HL-60/S4 treated with retinoic acid at 250 ng/mL for 4 days and 3 days (cell line): ENCODE results near the gene ZNF620.
"Not testable (repeated sequence)": the region's sequence is repeated elsewhere in the genome, so short reads cannot be mapped to it uniquely, and the experiment has no call there.

ENCODE experiments used
- in situ Hi-C: fragments of 300-500 bp; cut with MboI; formaldehyde crosslinking; loops from 2 replicates; pipeline ENCODE4 v1.7.0; 2022; ENCODE audit warnings: low sequenced_read_pairs

The ZNF620 gene

DNA sequence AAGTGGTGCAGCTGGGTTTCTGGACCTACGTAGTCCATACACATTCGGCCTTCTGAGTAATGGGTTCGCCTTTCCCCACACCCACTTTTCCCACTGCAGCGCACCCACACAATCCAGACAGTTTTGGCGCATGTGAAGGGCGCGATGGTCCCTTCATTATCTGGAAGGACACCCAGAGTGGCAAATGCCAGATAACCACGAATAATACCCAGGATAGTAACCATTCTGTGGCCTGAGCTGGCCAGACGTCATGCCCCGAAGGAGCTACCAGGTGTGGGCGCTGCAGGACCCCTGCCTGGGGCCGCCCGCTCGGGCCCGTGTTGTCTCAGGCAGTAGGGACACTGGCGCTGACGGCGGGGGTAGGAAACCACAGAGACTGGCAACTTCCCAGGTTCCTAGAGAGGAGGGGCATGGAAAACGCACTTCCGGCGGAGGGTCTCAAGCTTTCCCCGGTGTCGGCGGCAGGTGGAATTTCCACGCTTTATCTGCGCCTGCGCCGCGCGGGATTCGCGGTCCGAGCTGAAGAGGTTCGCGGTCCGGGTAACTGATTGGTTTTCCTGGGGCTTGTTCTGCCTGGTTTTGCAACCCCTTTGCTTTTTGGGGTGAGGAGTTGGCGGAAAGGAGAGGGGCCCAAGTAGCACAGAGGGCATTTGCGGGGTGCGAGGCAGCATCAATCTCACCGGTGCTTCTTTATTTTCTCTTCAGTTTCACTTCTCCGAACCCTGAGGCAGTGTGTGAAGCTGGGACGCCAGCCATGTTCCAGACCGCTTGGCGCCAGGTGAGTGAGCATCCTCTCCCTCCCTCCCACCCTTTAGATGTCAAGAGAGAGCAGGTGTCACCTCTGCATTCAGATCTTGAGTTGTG is at the start of gene ZNF620:
Gene ZNF620, plus strand, starts transcription at position 441 of the 864 bp plus-strand sequence. Its CDS starts 314 bp downstream, at position 755.
- in situ Hi-C loops: no loop called here

DNA sequence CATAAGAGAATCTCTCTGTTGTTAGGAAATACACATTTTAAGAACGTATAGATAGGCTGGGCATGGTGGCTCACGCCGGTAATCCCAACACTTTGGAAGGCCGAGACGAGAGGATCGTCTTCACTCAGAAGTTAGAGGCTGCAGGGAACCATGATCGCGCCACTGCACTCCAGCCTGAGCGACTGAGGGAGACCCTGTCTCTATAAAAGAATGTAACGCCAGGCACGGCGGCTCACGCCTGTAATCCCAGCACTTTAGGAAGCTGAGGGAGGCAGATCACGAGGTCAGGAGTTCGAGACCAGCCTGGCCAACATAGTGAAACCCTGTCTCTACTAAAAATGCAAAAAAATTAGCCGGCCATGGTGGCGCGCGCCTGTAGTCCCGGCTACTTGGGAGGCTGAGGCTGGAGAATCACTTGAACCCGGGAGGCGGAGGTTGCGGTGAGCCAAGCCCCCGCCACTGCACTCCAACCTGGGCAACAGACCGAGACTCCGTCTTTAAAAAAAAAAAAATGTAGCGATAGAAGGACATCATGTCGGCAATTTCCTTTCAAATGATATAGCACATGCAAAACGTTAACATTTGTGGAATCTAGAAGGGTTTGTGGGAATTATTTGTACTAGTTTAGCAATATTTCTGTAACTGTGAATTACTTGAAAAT is 49.4 kb upstream of the ZNF620 start:
- in situ Hi-C loops: no loop called here

DNA sequence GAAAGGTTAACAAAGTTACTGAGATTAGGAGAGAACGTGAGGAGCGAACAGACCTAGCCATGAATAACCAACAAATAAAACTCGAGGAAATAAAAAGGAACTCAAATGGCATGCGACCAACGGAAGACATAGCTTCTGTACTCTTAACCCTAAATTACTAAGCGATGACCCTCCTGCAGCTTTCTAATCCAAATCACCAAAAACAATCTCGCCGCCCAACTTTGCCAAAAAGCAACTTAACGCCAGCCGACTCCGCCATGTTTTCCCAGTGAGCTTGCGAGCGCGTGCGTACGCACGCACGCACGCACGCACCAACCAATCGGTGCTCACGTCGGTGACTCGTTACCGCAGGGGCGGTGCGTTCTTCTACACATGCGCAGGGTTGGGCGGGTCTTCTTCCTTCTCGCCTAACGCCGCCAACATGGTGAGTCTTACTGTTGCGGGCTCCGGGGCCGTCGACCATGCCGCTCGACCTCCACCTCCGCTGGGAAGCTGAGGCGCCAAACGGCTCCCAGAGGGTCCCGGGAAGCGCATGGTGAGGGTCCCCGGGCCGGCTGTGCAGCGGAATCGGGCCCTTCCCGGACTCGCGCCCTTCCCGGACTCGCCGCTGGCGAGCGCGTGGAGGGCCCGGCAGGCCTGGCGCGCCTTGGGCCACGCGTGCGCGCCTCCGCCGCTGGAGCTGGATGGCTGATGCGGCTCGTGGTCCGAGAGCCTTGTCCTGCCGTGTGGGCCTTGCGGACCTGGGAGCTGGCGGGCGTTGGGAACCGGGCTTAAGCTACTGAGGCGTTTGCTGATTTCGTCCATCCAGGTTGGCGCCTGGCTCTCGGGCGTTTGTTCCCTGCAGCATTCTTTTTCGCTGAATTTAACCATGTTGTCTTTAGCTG is 48.7 kb upstream of the ZNF620 start, which contains the start of gene RPL14:
Gene RPL14, plus strand, starts transcription at position 400 of the 884 bp plus-strand sequence. Its CDS starts 133 bp downstream, at position 533.
- in situ Hi-C loops: no loop called here

DNA sequence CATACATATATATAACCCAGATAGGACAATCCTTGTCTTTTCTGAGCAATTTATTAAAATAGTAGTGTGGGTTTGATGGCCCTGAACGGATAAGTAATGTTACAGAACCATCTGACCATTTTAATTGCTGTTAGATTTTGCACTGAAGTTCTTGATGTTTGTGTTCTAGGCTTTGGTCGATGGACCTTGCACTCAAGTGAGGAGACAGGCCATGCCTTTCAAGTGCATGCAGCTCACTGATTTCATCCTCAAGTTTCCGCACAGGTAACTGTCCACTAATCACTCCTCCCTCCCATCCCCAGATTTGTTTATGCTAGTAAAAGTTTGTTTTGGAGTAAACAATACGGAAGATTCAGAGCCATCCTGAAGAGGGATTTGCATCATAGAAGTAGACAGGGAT is 47.4 kb upstream of the ZNF620 start:
- in situ Hi-C loops: no loop called here

DNA sequence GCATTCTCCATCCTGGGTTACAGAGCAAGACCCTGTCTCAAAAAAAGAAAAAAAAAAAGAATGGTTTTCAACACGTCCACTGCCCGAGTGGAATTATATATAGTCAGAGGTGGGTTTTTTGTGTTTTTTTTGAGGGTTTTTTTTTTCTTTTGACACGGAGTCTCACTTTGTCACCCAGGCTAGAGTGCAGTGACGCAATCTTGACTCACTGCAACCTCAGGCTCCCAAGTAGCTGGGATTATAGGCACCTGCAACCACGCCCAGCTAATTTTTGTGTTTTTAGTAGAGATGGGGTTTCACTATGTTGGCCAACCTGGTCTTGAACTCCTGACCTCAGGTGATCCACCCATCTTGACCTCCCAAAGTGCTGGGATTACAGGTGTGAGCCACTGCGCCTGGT is 45.4 kb upstream of the ZNF620 start:
- in situ Hi-C loops: not testable (repeated sequence)

DNA sequence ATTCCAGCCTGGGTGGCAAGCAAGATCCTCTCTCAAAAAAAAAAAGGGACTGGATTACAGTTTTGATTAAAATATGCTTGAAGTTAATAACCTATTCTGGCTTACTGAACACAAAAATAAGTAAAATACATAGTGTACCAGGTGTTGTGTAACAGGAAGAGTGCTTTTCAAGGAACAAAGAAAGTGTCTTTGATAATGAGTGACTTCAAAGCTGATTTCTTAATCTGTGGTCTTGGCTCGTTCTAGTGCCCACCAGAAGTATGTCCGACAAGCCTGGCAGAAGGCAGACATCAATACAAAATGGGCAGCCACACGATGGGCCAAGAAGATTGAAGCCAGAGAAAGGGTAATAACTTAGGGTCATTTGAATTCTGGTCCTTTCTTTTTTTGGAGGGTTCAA is 44.7 kb upstream of the ZNF620 start:
- in situ Hi-C loops: no loop called here

DNA sequence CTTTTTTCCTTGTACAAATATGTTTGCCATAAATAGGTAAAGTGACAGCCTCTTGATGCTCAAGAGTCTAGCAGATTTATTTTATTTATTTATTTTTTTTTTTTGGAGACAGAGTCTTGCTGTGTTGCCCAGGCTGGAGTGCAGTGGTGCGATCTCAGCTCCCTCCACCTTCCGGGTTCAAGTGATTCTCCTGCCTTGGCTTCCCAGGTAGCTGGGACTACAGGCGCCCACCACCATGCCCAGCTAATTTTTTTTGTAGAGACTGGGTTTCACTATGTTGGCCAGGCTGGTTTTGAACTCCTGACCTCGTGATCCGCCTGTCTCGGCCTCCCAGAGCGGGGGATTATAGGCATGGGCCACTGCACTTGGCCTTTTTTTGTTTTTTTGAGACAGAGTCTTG is 43.0 kb upstream of the ZNF620 start:
- in situ Hi-C loops: not testable (repeated sequence)

DNA sequence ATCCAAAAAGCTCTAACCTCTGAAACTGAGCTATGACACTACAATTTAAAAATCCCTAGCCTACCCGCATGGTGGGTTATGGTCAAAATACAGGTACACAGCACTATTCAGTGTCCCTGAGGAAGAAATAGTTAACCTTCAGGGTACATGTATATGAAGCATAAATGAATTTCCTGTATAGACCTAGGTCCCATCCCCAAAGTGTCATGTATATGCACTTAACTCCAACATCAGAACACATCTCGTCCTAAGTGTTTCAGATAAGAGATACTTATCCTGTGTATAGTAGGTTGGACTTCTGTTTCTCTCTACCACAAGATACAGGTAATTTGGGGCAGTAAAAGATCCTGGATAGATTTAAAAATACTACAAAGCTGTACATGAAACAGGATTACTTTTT is 42.3 kb upstream of the ZNF620 start:
- in situ Hi-C loops: no loop called here

DNA sequence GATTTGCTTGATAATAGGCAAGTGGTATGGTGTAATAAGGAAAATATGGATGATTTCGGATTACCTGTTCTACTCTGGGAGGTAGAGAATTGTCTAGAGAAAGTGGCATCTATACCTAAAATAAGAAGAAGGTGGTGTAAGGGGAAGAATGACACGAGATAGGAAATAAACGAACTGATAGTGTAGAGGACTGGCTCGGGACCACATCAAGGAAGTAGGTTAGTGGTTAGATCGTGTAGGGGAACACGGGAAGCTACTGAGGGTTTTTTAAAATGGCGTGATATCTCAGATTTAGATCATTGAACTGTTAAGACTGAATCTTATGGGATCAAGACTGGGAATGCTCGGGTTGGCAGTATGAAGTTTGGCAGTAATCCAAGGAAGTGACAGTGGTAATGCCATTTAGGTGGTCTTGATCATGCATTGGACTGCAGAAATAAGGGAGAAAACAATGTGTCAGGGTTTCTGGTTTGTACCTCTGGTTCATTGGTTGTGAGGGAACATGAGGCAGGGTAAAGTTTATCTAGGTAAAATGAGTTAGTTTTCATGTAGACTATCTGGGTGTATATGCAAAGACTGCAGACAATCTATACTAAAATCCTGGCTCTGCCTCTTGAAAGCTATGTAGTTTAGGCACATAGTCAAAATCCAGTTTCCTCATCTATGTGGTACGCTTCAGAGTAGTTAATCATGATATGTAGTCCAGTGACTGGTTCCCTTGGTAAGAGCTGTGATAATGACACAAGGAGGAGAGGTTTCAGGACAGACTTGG is 41.3 kb upstream of the ZNF620 start:
- in situ Hi-C loops: no loop called here

DNA sequence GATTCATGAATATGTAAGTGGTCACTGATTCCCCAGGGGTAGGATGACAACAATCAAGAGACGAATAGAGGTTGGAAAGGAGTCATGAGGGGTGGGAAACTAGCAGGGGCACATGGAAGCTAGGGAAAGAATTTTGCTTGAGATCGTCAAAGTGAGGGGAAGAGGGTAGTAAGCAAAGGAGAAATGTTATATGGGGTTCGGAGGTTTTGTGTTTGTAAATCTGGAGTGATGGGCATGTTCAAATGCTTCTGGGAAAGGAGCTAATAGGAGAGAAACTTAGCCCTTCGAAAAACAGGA is 40.8 kb upstream of the ZNF620 start:
- in situ Hi-C loops: no loop called here

DNA sequence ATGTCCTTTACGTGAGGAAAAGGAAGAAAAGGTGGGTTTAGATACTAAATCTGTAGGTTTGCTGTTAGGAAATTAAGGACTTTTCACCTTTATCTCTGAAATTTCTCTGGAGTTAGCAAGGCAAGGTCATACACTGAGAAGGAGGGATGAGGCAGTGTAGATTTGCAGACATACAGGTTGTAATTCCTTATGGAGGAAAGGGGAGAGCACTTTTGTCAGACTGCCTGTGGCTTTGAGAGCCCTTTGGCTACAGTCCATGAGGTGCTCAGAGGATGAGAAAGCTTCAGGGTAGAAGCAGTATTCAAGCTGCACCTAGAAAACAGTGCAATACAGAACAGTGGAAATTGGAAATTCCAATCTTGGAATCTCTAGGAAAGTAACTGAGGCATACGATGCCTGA is 40.4 kb upstream of the ZNF620 start:
- in situ Hi-C loops: no loop called here

DNA sequence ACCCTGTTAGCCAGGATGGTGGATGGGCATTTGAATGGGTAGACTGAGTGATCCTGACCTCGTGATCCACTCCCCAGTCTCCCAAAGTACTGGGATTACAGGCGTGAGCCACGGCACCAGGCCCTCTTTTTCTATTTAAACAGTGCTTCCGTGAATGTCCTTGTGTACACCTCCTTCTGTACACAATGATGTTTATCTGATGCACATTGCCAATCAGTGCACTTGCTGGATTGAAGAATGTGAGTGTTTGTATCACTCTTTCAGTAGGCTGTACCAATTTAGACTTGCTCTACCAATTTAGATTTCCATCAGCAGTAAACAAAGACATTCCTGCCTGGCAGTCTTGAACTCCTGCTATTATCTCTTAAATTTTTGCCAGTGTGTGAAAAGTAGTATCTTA is 37.8 kb upstream of the ZNF620 start:
- in situ Hi-C loops: no loop called here

DNA sequence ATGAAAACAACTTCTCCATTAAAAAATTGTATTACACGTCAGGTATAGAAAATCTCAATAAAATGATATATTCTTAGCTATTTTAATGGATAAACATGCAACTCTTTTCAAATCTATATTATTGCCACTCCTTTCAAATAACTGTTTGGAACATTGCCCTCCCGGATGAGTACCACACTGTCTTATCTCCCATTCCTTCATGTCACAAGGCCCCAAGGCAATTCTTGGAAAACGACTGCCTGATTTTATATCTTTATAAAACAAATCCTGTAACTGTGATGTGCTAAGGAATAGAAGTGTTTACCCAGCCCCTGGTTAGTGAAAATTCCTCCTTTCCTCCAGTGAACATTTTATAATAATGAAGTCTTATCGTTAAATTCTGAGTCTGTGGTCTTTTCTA is 35.1 kb upstream of the ZNF620 start:
- in situ Hi-C loops: no loop called here

DNA sequence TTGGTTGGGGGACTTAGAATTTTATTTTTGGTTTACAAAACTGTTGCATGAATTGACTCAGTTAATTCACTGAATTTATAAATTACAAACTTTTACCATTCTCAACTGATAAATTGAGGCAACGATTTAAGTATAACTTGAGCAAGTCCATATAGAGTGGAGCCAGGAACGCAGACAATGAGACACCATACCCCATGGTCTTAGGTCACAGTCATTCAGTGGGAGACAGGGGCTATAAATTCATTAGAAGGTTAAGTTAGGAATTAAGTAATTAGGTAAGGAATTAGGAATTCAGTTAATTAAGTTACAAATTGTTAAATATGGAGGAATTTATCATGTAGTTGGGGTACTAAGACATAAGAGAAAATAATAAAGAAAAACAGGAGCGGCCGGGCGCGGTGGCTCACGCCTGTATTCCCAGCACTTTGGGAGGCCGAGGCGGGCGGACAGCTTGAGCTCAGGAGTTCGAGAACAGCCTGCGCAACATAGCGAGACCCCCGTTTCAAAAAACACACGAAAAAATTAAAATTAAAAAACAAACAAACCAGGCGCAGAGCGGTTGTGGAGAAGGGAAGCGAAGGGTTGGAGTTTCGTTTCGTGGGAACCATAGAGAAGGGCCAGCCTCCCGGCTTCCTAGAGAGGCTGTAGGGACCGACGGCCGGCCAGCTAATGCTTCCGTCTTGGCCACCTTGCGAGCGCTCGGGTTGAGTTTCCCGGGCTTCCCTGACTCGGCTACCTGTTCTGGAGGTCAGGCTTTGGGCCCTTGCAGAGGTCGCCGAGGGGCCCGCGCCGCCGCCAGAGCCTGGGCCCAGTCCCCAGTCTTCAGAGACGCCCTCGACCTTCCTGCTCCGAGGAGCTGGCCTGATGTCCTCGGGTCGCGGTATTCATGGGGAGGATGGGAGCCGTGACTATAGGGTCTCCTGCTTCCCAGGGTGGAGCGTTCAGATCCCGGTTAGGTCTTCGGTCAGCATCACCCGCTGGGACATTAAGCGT is 29.1 kb upstream of the ZNF620 start, which contains the start of gene ZNF619:
Gene ZNF619, plus strand, starts transcription at position 645 of the 993 bp plus-strand sequence. CDS start 858 bp downstream, outside the sequence.
- in situ Hi-C loops: no loop called here

DNA sequence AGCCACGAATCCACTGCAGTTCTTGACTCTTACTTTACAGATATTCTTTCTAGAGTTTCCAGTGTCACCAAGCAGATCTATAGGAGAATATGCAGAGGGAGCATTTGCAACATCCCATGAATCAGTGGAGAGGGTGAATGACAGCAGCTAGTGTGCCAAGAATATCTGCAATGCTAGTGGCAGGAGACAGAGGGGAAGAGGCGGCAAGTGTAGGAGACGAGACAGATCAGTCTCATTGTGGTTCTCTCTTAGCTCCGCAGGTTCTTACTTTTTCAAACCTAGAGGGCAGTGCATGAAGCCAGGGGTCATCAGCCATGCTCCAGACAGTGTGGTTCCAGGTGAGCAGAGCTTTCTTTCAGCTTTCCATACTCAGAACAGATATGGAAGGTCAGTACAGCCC is 28.2 kb upstream of the ZNF620 start:
- in situ Hi-C loops: no loop called here

DNA sequence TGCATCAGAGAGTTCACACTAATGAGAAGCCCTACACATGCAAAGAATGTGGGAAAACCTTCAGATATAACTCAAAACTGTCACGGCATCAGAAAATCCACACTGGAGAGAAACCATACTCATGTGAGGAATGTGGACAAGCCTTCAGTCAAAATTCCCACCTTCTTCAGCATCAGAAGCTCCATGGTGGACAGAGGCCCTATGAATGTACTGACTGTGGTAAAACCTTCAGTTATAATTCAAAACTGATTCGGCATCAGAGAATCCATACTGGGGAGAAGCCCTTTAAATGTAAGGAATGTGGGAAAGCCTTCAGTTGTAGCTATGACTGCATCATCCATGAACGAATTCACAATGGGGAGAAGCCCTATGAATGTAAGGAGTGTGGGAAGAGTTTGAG is 18.7 kb upstream of the ZNF620 start:
- in situ Hi-C loops: no loop called here

DNA sequence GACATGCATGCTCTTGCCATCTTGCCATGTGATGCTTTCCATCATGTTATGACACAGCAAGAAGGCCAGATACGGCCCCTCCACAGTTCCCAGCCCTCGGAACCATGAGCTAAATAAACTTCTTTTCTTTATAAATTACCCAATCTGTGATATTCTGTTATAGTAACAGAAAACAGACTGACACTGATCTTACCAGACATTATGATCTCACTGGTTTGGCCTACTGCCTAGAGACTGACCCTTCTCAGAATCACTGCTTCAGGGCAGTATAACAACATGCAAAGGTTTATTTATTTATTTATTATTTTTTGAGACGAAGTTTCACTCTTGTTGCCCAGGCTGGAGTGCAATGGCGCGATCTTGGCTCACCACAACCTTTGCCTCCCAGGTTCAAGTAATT is 14.9 kb upstream of the ZNF620 start:
- in situ Hi-C loops: no loop called here

DNA sequence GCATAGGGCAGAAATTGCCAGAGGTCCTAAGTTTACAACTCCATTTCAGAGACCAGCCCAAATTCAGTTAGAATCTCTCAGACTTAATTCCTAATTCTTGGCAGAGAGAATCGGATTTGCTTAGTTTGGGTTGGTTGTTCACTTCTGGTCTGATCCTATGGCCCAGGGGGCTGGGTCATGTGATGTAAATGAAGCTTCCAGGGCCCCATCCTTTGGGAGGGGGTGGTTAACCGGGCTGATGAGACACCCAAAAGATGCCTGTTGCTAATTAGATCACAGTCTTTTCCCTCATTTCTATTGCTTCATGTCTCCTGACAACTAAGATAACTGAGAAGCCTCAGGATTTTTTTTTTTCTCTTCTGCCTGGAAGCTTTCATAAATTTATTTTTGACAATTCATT is 11.1 kb upstream of the ZNF620 start:
- in situ Hi-C loops: no loop called here

DNA sequence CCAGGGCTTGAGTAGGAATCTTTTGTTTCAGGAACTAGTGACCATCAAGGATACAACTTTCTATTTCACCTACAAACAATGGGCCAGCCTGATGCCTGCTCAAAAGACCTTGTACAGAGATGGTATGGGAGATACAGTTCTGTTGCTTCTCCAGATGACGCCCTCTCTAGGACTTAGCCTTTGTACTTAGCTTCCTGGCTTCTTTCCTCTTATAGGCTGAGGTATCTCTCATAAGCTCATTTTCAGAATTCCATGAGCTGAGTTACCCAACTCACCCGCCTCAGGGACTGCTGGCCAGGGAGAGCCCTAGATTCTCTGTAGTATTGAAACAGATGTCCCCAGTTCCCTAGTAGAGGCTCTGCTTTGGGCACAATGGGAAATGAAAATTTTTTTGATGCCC is 8.6 kb upstream of the ZNF620 start:
- in situ Hi-C loops: no loop called here
